Measurements from ENCODE around the gene SHLD1.
"Not testable (repeated sequence)": the region's sequence is repeated elsewhere in the genome, so short reads cannot be mapped to it uniquely, and the experiment has no call there.

Gene SHLD1, protein sequence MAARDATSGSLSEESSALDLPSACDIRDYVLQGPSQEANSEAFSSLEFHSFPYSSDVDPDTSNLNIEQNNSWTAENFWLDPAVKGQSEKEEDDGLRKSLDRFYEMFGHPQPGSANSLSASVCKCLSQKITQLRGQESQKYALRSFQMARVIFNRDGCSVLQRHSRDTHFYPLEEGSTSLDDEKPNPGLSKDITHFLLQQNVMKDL

DNA sequence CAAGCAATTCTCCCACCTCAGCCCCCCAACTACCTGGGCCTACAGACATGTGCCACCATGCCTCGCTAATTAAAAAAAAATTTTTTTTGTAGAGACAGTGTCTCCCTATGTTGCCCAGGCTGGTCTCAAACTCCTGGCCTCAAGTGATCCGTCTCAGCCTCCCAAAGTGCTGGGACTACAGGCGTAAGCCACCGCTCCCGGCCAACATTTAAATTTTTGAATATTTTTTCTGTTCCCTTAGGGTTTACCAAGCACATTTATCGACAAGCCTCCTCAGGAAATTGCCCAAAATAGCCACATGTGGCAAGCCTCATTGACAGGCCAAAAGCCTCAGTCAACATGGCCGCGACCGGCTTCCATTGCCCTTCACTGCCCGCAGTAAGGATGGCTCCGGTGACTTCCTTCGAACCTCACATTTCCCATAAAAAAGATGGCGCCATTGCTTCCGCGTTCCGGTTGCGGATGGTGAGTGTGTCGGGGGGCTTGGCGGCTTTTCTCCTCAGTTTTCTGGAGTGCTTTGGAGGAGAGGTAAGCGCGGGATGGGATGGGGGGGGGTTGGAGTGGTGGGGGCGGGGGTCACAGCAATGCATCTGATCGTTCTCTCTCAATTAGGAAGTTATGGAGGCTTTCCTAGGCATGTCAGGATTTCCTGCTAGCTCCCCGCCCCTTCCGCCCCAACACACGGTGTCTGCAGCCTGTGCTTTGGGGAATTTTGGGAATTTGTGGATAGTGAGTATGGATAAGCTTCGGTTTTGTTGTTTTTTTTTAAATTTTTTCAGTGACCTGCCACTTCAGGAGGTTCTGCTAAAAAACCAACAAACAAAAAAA is at the start of gene SHLD1:
Gene SHLD1 (plus strand): TSS at position 450 of the 828 bp plus-strand sequence. CDS start 22,465 bp downstream, outside the sequence.
- DNase-seq = peak; percentile 89 to 93 (median 91)

DNA sequence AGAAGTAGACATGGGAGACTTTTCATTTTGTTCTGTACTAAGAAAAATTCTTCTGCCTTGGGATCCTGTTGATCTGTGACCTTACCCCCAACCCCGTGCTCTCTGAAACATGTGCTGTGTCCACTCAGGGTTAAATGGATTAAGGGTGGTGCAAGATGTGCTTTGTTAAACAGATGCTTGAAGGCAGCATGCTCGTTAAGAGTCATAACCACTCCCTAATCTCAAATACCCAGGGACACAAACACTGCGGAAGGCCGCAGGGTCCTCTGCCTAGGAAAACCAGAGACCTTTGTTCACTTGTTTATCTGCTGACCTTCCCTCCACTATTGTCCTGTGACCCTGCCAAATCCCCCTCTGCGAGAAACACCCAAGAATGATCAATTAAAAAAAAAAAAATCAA is 47.9 kb upstream of the SHLD1 start:
- not testable (repeated sequence) for DNase-seq

DNA sequence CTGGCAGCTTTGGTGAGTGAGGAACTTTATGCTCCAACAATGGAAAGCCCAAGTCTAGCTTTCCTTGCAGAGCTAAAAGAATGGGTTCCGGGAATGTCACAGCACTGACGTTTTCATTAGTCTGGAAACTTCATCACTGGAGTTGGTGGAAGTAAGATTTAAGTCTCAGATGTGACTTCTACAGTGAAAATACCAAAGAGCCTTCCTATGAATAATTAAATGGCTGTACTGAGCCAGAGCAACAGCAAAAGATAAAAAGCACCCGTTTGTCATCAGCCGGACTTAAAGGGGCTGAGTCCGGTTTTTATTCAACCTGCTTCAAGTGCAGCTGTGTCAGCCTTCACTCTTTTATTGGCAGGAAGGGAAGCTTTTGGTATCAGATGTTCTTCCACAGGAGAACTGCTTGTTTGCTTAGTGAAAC is 46.5 kb upstream of the SHLD1 start:
- DNase-seq = no peak

GRCh38 chr20:5705827-5706226 is 44.4 kb upstream of the SHLD1 start:
- no peak for DNase-seq

DNA sequence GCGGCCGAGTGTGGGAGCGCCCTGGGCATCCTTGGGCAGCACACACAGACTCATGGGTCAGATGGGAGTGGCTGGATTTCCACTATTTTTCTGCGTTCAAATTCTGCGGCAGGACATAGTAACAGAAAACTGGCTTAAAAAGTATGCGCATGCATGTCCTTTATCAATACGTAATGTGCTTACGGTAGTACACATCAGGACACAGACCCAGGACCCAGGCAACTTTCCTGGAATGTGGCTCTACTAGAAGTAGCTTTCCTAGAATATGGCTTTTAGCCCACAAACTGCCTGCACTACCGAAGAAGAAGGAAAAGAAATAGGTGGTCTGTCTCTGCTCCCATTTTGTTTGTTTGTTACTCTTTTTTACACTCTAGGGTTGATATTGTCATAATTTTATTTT is 43.4 kb upstream of the SHLD1 start:
- no peak for DNase-seq

DNA sequence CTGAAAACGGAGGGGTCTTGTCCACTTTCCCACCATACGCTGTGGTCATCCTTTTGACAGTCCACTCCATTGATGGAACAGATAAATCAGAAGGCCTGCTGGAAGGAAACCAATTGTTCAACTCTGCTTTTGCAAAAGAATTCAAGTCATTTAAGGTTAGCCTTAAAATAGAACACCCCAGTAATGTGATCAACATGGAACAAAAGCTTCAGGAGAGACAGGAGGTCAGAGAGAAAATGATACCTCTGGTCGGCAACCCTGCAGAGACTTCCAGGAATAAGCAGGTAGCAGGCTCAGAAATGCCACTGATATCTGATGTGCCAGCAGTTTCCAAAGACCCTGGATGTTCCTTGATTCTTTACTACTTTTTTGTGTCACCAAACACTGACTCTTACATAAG is 39.6 kb upstream of the SHLD1 start:
- no peak for DNase-seq

DNA sequence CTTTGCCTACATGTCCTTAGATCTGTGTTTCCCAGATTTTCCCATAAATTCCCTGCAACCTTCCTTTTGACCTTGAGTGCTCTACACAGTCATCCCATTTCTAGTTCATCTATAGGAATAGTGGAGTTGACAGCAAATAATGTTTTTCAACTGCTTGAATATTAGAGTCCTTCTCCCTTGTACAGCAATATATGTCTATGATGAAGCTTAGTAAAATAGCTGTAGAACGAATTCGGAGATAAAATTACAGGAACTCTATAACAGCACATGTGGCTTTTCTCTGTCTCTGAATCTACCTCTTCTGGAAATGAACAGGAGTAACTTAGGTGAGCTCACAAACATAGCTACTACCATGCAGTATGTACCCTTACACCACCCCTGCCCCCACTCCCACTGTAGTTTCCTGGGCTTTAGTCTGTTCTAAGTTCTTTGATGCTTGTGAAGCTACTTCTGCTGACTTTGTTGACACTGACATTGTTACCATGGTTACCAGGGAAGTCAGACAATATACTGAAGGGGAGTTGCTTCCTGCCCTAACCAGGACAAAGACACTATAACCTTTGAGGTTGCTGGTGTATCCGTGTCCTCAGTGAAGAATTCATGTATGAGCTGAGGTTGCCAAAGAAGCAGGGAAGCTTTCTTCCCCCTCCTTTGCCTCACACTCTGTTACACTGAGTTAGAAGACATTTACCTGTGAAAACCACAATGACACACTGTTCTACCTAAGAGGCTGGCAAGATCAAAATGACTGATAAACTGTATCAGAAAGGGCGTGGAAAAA is 35.8 kb upstream of the SHLD1 start:
- peak in 1 of 3 donors; percentile 30 for DNase-seq

- DNase-seq = no peak
These were observed 34.9 kb upstream of the SHLD1 start for GRCh38 chr20:5715071-5715841.

- DNase-seq = no peak
These were observed 33.2 kb upstream of the SHLD1 start for GRCh38 chr20:5716953-5717352.

GRCh38 chr20:5718896-5719595 is 31.2 kb upstream of the SHLD1 start:
- DNase-seq = no peak

DNA sequence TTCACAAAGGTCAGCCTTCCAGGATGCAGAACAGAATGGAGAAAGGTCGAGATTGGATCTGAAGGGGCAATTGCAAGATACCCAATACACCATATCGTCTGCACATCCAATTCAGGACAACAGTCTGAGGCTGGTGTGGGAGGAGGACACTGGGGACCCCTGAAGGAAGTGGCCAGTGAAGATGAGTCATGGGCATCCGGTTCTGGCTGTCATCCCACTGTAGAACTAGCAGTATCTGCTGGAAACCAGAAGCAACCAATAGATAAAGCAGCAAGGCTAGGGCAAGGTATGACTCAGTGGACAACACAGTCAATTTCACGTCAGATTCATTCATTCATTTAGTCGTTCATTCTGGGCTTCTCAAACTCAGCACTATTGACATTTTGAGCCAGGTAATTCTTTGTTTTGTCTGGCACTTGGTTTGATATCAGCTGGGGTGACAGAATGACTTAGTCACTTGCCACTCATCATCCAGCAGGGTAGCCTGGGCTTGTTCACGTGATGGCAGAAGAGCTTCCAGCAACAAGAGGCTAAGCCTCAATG is 30.3 kb upstream of the SHLD1 start:
- DNase-seq = peak in 1 of 3 donors; percentile 27

GRCh38 chr20:5720696-5721095 is 29.5 kb upstream of the SHLD1 start:
- DNase-seq = no peak

DNA sequence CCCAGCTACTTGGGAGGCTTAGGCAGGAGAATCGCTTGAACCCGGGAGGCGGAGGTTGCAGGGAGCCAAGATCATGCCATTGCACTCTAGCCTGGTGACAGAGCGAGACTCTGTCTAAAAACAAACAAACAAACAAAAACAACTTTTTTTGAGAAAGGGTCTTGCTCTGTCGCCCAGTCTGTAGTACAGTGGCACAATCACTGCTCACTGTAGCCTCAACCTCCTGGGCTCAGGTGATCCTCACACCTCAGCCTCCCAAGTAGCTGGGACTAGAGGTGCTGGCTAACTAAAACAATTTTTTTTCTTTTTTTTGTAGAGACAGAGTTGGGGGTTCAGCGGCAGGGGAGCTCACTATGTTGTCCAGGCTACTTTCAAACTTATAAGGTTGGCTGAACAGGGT is 28.8 kb upstream of the SHLD1 start:
- DNase-seq = not testable (repeated sequence)

DNA sequence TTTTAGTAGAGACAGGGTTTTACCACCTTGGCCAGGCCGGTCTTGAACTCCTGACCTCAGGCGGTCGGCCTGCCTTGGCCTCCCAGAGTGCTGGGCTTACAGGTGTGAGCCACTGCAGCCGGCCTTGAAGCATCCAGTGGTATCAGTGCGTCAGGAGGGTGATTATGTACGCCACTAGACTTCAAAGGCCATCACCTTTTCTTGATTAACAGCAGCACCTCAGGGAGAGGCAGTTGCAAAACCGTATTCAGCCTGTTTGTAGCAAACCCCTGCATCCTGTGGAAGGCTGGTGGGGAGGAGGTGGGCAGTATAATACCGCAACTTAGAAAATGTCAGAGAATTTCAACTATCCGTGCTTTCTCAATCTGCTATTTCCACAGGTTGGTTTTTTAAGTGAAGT is 27.3 kb upstream of the SHLD1 start:
- no peak for DNase-seq

DNA sequence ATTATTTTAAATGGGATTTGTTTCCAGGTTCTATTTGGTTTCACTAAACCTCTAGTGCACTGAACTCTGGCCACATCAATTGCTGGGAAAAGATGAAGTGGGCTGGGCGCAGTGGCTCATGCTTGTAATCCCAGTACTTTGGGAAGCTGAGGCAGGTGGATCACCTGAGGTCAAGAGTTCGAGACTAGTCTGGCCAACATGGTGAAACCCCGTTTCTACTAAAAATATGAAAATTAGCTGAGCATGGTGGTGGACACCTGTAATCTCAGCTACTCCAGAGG is 25.1 kb upstream of the SHLD1 start:
- not testable (repeated sequence) for DNase-seq

DNA sequence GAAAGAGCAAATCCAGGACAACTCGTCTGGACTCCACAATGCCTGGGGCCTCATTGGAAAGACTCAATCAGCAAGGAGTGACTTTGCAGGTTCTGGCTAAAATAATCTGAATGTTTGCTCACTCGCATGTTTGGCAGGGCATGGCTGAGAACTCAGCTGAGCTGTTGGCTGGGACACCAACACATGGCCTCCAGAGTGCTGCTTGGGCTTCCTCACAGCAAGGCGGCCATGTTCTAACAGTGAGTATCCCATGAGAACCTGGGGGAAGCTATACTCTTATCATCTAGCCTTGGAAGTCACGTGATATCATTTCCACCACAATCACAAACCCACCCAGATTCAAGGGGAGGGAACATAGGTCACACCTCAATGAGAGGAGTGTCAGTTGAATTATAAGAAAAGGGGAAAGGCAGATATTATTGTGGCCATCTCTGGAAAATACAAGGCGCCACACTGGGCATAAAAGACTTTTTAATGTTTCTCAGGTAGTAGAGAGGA is 23.1 kb upstream of the SHLD1 start:
- DNase-seq = no peak

- no peak for DNase-seq
These were observed 20.9 kb upstream of the SHLD1 start for GRCh38 chr20:5729348-5729747.

- no peak for DNase-seq
These were observed 20.1 kb upstream of the SHLD1 start for GRCh38 chr20:5730131-5730530.

DNA sequence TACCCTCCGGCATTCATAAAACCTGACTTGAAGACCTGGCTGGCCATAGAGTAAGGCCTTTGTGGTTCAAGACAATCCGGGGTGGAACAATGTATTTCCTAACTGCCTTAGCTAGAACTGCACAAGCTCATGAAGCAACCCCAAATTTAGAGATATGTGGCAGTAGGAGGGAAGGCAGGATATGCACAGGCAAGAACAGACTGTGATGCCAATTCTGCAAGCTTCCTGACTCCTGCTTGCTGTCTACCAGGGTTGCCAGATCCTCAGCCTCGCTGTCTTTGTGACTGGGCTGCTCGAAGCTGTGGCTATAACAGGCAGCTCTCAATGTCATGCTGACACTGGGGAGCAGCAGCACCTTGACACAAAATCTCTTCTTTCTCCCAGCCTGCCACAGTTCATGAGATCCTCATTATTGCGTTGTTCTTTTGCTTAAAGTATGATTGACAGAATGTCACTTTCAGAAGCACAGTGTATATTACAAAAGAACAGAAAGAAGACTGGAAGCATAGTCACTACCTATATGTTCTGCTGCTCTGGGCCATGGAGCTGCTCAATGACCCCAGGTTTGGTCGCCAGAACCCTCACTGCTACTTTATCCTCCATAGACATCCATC is 18.3 kb upstream of the SHLD1 start:
- no peak for DNase-seq

DNA sequence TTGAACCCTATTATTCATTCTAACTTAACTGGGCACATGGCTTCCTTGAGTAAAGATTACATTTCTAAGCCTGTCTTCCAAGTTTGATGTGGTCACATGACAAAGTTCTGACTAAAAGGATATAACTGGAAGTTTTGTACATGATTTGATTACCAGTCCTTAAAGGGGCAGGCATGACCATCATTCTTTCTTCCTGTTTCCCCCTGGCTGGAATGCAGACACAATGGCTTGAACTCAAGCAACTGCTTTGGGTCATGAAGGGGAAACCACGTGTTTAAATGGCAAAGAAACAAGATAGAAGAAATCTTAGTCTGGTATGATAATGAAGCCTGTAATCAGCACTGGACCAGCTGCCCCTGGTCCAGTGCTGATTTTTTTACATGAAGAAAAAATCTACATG is 15.6 kb upstream of the SHLD1 start:
- DNase-seq = peak in 2 of 3 donors; percentile 36 to 55

DNA sequence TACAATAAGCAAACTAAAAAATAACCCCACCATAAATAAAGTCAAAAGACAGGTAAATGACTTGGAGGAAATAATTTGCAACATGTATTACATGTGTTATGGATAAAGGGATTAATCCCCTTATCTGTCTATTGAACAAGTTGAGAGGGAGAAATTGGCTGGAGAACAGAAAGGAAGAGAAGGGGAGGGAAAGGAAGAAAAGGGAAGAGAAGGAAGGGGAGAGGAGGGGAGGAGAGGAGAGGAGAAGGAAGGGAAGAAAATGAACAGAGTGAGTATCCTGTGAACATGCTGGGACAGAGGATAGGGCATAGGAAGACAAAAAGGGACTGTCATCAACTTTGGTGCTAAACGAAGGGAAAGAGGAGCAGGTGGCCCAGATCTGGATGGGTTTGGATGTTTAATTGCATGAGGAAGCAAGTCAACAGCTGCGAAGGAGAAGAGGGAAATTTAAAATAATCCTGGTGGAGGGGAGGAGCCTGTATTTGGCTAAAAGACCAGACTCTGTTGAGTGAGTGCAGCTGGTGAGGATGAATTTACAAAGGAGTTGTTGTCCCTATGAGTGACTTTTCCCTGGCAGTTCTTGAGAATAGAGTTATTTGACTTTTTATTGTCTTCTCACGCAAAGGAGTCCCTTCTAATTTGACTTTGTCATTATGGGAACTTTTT is 14.2 kb upstream of the SHLD1 start:
- no peak for DNase-seq

Data from suppressor macrophage treated with lipopolysaccharide for 1 hour (primary cell).